CD8-positive, alpha-beta memory T cell (primary cell): ENCODE measurements around the gene CASR. TPM values are rescaled to one million over a fixed set of nuclear protein-coding genes. Genes with fewer than 3 reads are reported as not detected.

Experiments
- CTCF ChIA-PET: fragments of 350-600 bp; sonication (Branson Sonifier 250); formaldehyde crosslinking; loops from one replicate; lab custom pipeline; 2021; ENCODE audit warnings: antibody characterized with exemption; lab: Charles Lee
- POLR2A ChIA-PET: fragments of 350-600 bp; sonication (Branson Sonifier 250); formaldehyde crosslinking; loops from one replicate; lab custom pipeline; 2021; ENCODE audit warnings: antibody characterized with exemption; lab: Charles Lee
- DNase-seq, 5 donors: peaks; one replicate each; pipeline versions ENCODE4 v3.0.0 to v3.0.0-alpha.2; 2020 to 2022; ENCODE audit warnings: mixed read lengths in 1 of 5
- H3K27ac ChIP-seq: one replicate; pipeline ENCODE4 v1.7.0; 2013; ENCODE audit warnings: low read depth, mild to moderate bottlenecking, low read length, moderate library complexity
- H3K27me3 ChIP-seq: 2 replicates; pipeline ENCODE4 v1.7.0; 2013; ENCODE audit warnings: low read length, mild to moderate bottlenecking; ENCODE audit not compliant: insufficient read depth, poor library complexity, severe bottlenecking
- H3K36me3 ChIP-seq: 2 replicates; pipeline ENCODE4 v1.7.0; 2013; ENCODE audit warnings: mild to moderate bottlenecking, low read length, moderate library complexity; ENCODE audit not compliant: insufficient read depth
- H3K4me1 ChIP-seq: 2 replicates; pipeline ENCODE4 v1.7.0; 2013; ENCODE audit warnings: mild to moderate bottlenecking, low read length, moderate library complexity; ENCODE audit not compliant: insufficient read depth
- H3K4me3 ChIP-seq: 2 replicates; pipeline ENCODE4 v1.7.0; 2013; ENCODE audit warnings: mild to moderate bottlenecking, low read length
- H3K9me3 ChIP-seq: 2 replicates; pipeline ENCODE4 v1.7.0; 2013; ENCODE audit warnings: mild to moderate bottlenecking, low read length
- H3K27ac Mint-ChIP-seq, 8 donors: one replicate each; pipeline ENCODE4 v1.8.0; 2020 to 2021; ENCODE audit warnings: mixed read lengths in 8 of 8, mild to moderate bottlenecking in 6 of 8, inconsistent platforms in 3 of 8, moderate library complexity in 3 of 8
- H3K27me3 Mint-ChIP-seq, 2 donors: one replicate each; pipeline ENCODE4 v1.8.0; 2020 to 2021; ENCODE audit warnings: mixed read lengths in 2 of 2, mild to moderate bottlenecking in 1 of 2, moderate library complexity in 1 of 2
- H3K36me3 Mint-ChIP-seq, 3 donors: one replicate each; pipeline ENCODE4 v1.8.0; 2020 to 2021; ENCODE audit warnings: mixed read lengths in 3 of 3, inconsistent platforms in 1 of 3, mild to moderate bottlenecking in 1 of 3
- H3K4me1 Mint-ChIP-seq, 3 donors: one replicate each; pipeline ENCODE4 v1.8.0; 2020 to 2021; ENCODE audit warnings: mixed read lengths in 3 of 3, inconsistent platforms in 1 of 3, mild to moderate bottlenecking in 1 of 3
- H3K4me3 Mint-ChIP-seq, 7 donors: one replicate each; pipeline ENCODE4 v1.8.0; 2020 to 2021; ENCODE audit warnings: mixed read lengths in 7 of 7, mild to moderate bottlenecking in 6 of 7, moderate library complexity in 4 of 7, inconsistent platforms in 2 of 7
- H3K9me3 Mint-ChIP-seq, 5 donors: one replicate each; pipeline ENCODE4 v1.8.0; 2020 to 2022; ENCODE audit warnings: mixed read lengths in 5 of 5, mild to moderate bottlenecking in 3 of 5, moderate library complexity in 2 of 5, inconsistent platforms in 1 of 5
- polyA plus RNA-seq: library from polyadenylated mRNA; unstranded; fragments of 300-500 nt; fragmentation: Illumina TruSeq; gene quantifications from one replicate; pipeline ENCODE4 v1.2.3, GENCODE V29; 2021
- total RNA-seq, 2 experiments: library from RNA; stranded (reverse); gene quantifications; one replicate each; pipeline ENCODE4 v1.2.3, GENCODE V29; 2021

CASR gene
- total and polyA plus RNA-seq, 3 experiments from 2014 or later: not detected

GRCh38 chr3:122301063-122301462 lies 117.6 kb downstream of the CASR start:
- H3K36me3 Mint-ChIP-seq: no peaks in the 10 kb centered on the region
- Histone ChIP-seq H3K27ac (no peak overlapping the region), H3K36me3 (no peaks in the 10 kb centered on the region), H3K4me1 (no peaks in the 10 kb centered on the region), H3K9me3 (no peaks in the 10 kb centered on the region), H3K27me3 (no peaks in the 10 kb centered on the region), H3K4me3 (no peak overlapping the region)
- H3K27ac Mint-ChIP-seq: no peak overlapping the region
- H3K9me3 Mint-ChIP-seq: no peaks in the 10 kb centered on the region
- no peaks in the 10 kb centered on the region for H3K27me3 Mint-ChIP-seq
- DNase-seq: no peak
- peaks cover 8 to 9% (median 8%) of the 10 kb centered on the region in 3 donors for H3K4me1 Mint-ChIP-seq
- CTCF ChIA-PET: interaction anchor here (0.9 to 2.3 kb wide), 2 partner anchors 15 to 199 kb away, joined by 3 to 11 read pairs; no protein-coding TSS in a partner anchor
- no peak overlapping the region for H3K4me3 Mint-ChIP-seq
- POLR2A ChIA-PET: interaction anchor here (0.5 kb wide), 1 partner anchor 27 kb away, joined by 9 read pairs; no protein-coding TSS in a partner anchor

- DNase-seq: no peak
- H3K4me3 Mint-ChIP-seq: no peak overlapping the region
- POLR2A ChIA-PET: no interaction called here
Measured at GRCh38 chr3:122305818-122306621, 122.6 kb downstream of the CASR start.

GRCh38 chr3:122306622-122306953 lies 123.1 kb downstream of the CASR start:
- Mint-ChIP-seq H3K4me3 (no peak overlapping the region), H3K27ac (no peak overlapping the region), H3K36me3 (no peaks in the 10 kb centered on the region), H3K4me1 (no peaks in the 10 kb centered on the region), H3K9me3 (no peaks in the 10 kb centered on the region), H3K27me3 (no peaks in the 10 kb centered on the region)
- Histone ChIP-seq H3K9me3 (no peaks in the 10 kb centered on the region), H3K4me3 (no peak overlapping the region), H3K27me3 (no peaks in the 10 kb centered on the region), H3K36me3 (no peaks in the 10 kb centered on the region), H3K27ac (no peak overlapping the region), H3K4me1 (no peaks in the 10 kb centered on the region)
- DNase-seq: no peak
- ChIA-PET POLR2A (no interaction called here), CTCF (interaction anchor here (0.8 to 1.3 kb wide), 2 partner anchors 12 to 760 kb away, joined by 3 to 4 read pairs; no protein-coding TSS in a partner anchor)

More at GRCh38 chr3:122305818-122306621, 122.6 kb downstream of the CASR start:
- Mint-ChIP-seq H3K4me1 (no peaks in the 10 kb centered on the region), H3K27me3 (no peaks in the 10 kb centered on the region), H3K9me3 (no peaks in the 10 kb centered on the region), H3K27ac (no peak overlapping the region), H3K36me3 (no peaks in the 10 kb centered on the region)
- CTCF ChIA-PET: interaction anchor here (0.8 kb wide), 1 partner anchor 759 kb away, joined by 3 read pairs; no protein-coding TSS in a partner anchor
- Histone ChIP-seq H3K4me1 (no peaks in the 10 kb centered on the region), H3K9me3 (no peaks in the 10 kb centered on the region), H3K27me3 (no peaks in the 10 kb centered on the region), H3K27ac (no peak overlapping the region), H3K36me3 (no peaks in the 10 kb centered on the region), H3K4me3 (no peak overlapping the region)

GRCh38 chr3:122307094-122307687 lies 123.7 kb downstream of the CASR start:
- H3K27me3 Mint-ChIP-seq: no peaks in the 10 kb centered on the region

GRCh38 chr3:122307976-122308375 lies 124.5 kb downstream of the CASR start:
- Mint-ChIP-seq H3K4me3 (no peak overlapping the region), H3K9me3 (no peaks in the 10 kb centered on the region), H3K36me3 (no peaks in the 10 kb centered on the region), H3K27ac (no peak overlapping the region), H3K27me3 (no peaks in the 10 kb centered on the region), H3K4me1 (peaks cover 3% of the 10 kb centered on the region in 3 donors)
- Histone ChIP-seq H3K4me3 (no peak overlapping the region), H3K27me3 (no peaks in the 10 kb centered on the region), H3K27ac (no peak overlapping the region), H3K9me3 (no peaks in the 10 kb centered on the region), H3K36me3 (no peaks in the 10 kb centered on the region), H3K4me1 (no peaks in the 10 kb centered on the region)
- CTCF ChIA-PET: no interaction called here
- POLR2A ChIA-PET: no interaction called here
- no peak for DNase-seq

More at GRCh38 chr3:122307094-122307687, 123.7 kb downstream of the CASR start:
- Histone ChIP-seq H3K4me1 (no peaks in the 10 kb centered on the region), H3K4me3 (no peak overlapping the region), H3K27ac (no peak overlapping the region), H3K36me3 (no peaks in the 10 kb centered on the region), H3K9me3 (no peaks in the 10 kb centered on the region), H3K27me3 (no peaks in the 10 kb centered on the region)
- no peaks in the 10 kb centered on the region for H3K4me1 Mint-ChIP-seq
- peak overlapping the region in 1 of 8 donors; percentile 27 for H3K27ac Mint-ChIP-seq
- CTCF ChIA-PET: interaction anchor here (1.3 kb wide), 1 partner anchor 13 kb away, joined by 4 read pairs; no protein-coding TSS in a partner anchor
- H3K4me3 Mint-ChIP-seq: no peak overlapping the region
- H3K36me3 Mint-ChIP-seq: no peaks in the 10 kb centered on the region
- no peaks in the 10 kb centered on the region for H3K9me3 Mint-ChIP-seq
- no peak for DNase-seq
- POLR2A ChIA-PET: no interaction called here

- CTCF ChIA-PET: no interaction called here
- Mint-ChIP-seq H3K4me3 (no peak overlapping the region), H3K27ac (no peak overlapping the region), H3K36me3 (no peaks in the 10 kb centered on the region), H3K27me3 (peaks cover 1 to 2% of the 10 kb centered on the region in 2 donors), H3K4me1 (peaks cover 3 to 6% (median 5%) of the 10 kb centered on the region in 3 donors), H3K9me3 (no peaks in the 10 kb centered on the region)
- no peaks in the 10 kb centered on the region for H3K4me1 ChIP-seq
- no peak overlapping the region for H3K27ac ChIP-seq
- DNase-seq: no peak
- no peaks in the 10 kb centered on the region for H3K9me3 ChIP-seq
- POLR2A ChIA-PET: no interaction called here
- no peak overlapping the region for H3K4me3 ChIP-seq
- no peaks in the 10 kb centered on the region for H3K27me3 ChIP-seq
- no peaks in the 10 kb centered on the region for H3K36me3 ChIP-seq
Measured at GRCh38 chr3:122310361-122310760, 126.9 kb downstream of the CASR start.

- H3K4me3 Mint-ChIP-seq: no peak overlapping the region
- peaks cover 1 to 13% of the 10 kb centered on the region in 2 donors for H3K27me3 Mint-ChIP-seq
- H3K9me3 ChIP-seq: no peaks in the 10 kb centered on the region
- H3K36me3 ChIP-seq: no peaks in the 10 kb centered on the region
- ChIA-PET POLR2A (no interaction called here), CTCF (no interaction called here)
- H3K9me3 Mint-ChIP-seq: peaks cover 0 to 1% (median 0%) of the 10 kb centered on the region in 5 donors
- H3K27ac Mint-ChIP-seq: no peak overlapping the region
- no peaks in the 10 kb centered on the region for H3K27me3 ChIP-seq
- no peaks in the 10 kb centered on the region for H3K36me3 Mint-ChIP-seq
- H3K4me1 ChIP-seq: no peaks in the 10 kb centered on the region
- H3K4me3 ChIP-seq: no peak overlapping the region
- H3K27ac ChIP-seq: no peak overlapping the region
- H3K4me1 Mint-ChIP-seq: peaks cover 3 to 6% (median 5%) of the 10 kb centered on the region in 3 donors
- no peak for DNase-seq
Measured at GRCh38 chr3:122312826-122313225, 129.4 kb downstream of the CASR start.

- H3K4me1 ChIP-seq: no peaks in the 10 kb centered on the region
- no peaks in the 10 kb centered on the region for H3K36me3 ChIP-seq
- Mint-ChIP-seq H3K27ac (no peak overlapping the region), H3K4me1 (peaks cover 3 to 6% (median 5%) of the 10 kb centered on the region in 3 donors), H3K4me3 (no peak overlapping the region), H3K27me3 (peaks cover 1 to 18% of the 10 kb centered on the region in 2 donors), H3K9me3 (peaks cover 0 to 5% (median 0%) of the 10 kb centered on the region in 5 donors), H3K36me3 (no peaks in the 10 kb centered on the region)
- POLR2A ChIA-PET: no interaction called here
- CTCF ChIA-PET: no interaction called here
- no peaks in the 10 kb centered on the region for H3K9me3 ChIP-seq
- no peak overlapping the region for H3K27ac ChIP-seq
- no peak for DNase-seq
- H3K4me3 ChIP-seq: no peak overlapping the region
- H3K27me3 ChIP-seq: no peaks in the 10 kb centered on the region
Measured at GRCh38 chr3:122313281-122313680, 129.8 kb downstream of the CASR start.
